HepG2 (cell line): Measurements from ENCODE around the gene APRT. TPM values are rescaled to one million over a fixed set of nuclear protein-coding genes. Genes with fewer than 3 reads are reported as not detected.
A peak's percentile ranks its signal among the peaks of the same experiment; 100 is the strongest.

Experiments
- AHDC1 ChIP-seq: sonication (generic); formaldehyde crosslinking; IDR thresholded peaks from 2 replicates; pipeline ENCODE4 v1.5.1; 2020; ENCODE audit warnings: mild to moderate bottlenecking, missing genetic modification reagents, borderline replicate concordance
- HOXD1 ChIP-seq: sonication (generic); formaldehyde crosslinking; IDR thresholded peaks from 2 replicates; pipeline ENCODE4 v1.5.0; 2020; ENCODE audit warnings: missing genetic modification reagents
- IRF1 ChIP-seq: sonication (generic); formaldehyde crosslinking; IDR thresholded peaks from 2 replicates; pipeline ENCODE4 v1.4.0; 2020; ENCODE audit warnings: low read depth, mild to moderate bottlenecking, missing genetic modification reagents
- JUND ChIP-seq: sonication (generic); formaldehyde crosslinking; IDR thresholded peaks from 2 replicates; pipeline ENCODE4 v1.8.0; 2022; ENCODE audit warnings: mild to moderate bottlenecking, missing genetic modification reagents
- MED1 ChIP-seq: sonication (generic); formaldehyde crosslinking; IDR thresholded peaks from 2 replicates; pipeline ENCODE4 v1.4.0; 2020; ENCODE audit warnings: missing genetic modification reagents
- NR2F1 ChIP-seq, 2 experiments: fragments of 450-650 bp in 1 of 2; formaldehyde crosslinking in 1 of 2; IDR thresholded peaks; 2 replicates each; pipeline versions ENCODE4 v1.5.0 to v1.6.1; 2016 to 2020; ENCODE audit warnings: mild to moderate bottlenecking in 1 of 2, missing compliant biosample characterization in 1 of 2, missing genetic modification reagents in 1 of 2, moderate library complexity in 1 of 2
- PCBP2 ChIP-seq: fragments of 200-400 bp; formaldehyde crosslinking; optimal IDR thresholded peaks from 2 replicates; pipeline ENCODE3; 2018; ENCODE audit warnings: low read length, low read depth; ENCODE audit not compliant: poor library complexity, severe bottlenecking
- TARDBP ChIP-seq: sonication (generic); formaldehyde crosslinking; IDR thresholded peaks from 2 replicates; pipeline ENCODE4 v1.8.0; 2022; ENCODE audit warnings: mild to moderate bottlenecking, missing genetic modification reagents
- TP53 ChIP-seq: sonication (generic); formaldehyde crosslinking; conservative IDR thresholded peaks from 2 replicates; pipeline ENCODE4 v1.4.0; 2020; ENCODE audit warnings: missing genetic modification reagents
- UBTF ChIP-seq: sonication (generic); formaldehyde crosslinking; IDR thresholded peaks from 2 replicates; pipeline ENCODE4 v1.4.0; 2020; ENCODE audit warnings: mild to moderate bottlenecking, missing genetic modification reagents
- XRCC5 ChIP-seq: fragments of 200-400 bp; formaldehyde crosslinking; optimal IDR thresholded peaks from 2 replicates; pipeline ENCODE3; 2017; ENCODE audit warnings: mild to moderate bottlenecking, low read length
- ZBTB14 ChIP-seq: sonication (generic); formaldehyde crosslinking; IDR thresholded peaks from 2 replicates; pipeline ENCODE4 v1.4.0; 2020; ENCODE audit warnings: missing genetic modification reagents
- ZNF550 ChIP-seq: sonication (generic); formaldehyde crosslinking; IDR thresholded peaks from 2 replicates; pipeline ENCODE4 v1.4.0; 2020; ENCODE audit warnings: mild to moderate bottlenecking, missing genetic modification reagents, borderline replicate concordance
- ZNF629 ChIP-seq: sonication (generic); formaldehyde crosslinking; conservative IDR thresholded peaks from 2 replicates; pipeline ENCODE4 v1.5.0; 2020; ENCODE audit warnings: missing genetic modification reagents
- ZNF710 ChIP-seq: sonication (generic); formaldehyde crosslinking; IDR thresholded peaks from 2 replicates; pipeline ENCODE4 v1.5.0; 2020; ENCODE audit warnings: mild to moderate bottlenecking, missing genetic modification reagents, borderline replicate concordance
- ZNF841 ChIP-seq: sonication (generic); formaldehyde crosslinking; IDR thresholded peaks from 2 replicates; pipeline ENCODE4 v1.8.1; 2023; ENCODE audit warnings: missing genetic modification reagents, borderline replicate concordance
- polyA plus RNA-seq, 8 experiments: library from polyadenylated mRNA; depleted of rRNA in 3 of 8; stranded (reverse) in 7 of 8; unstranded in 1 of 8; fragments of >200 nt; fragmentation: Illumina TruSeq in 4 of 8; extraction: Trizol in 4 of 8; gene quantifications; 2 replicates each; pipeline versions ENCODE4 v1.2.1 to v1.2.3, GENCODE V29; 2011 to 2016; ENCODE audit warnings: low read depth in 4 of 8, missing spikeins in 1 of 8, mixed read lengths in 1 of 8; ENCODE audit not compliant: insufficient read depth in 1 of 8
- total RNA-seq, 5 experiments: library from RNA; depleted of rRNA; stranded (reverse); fragments of >200 nt; fragmentation: Illumina TruSeq; extraction: Trizol; gene quantifications; 2 replicates each; pipeline ENCODE4 v1.2.3, GENCODE V29; 2016; ENCODE audit warnings: low read depth in 1 of 5

The APRT gene
- total and polyA plus RNA-seq, 2 of the 13 experiments (the other 11 are each of a cell fraction or from before 2014, with no cell fraction given), result 155 to 242 TPM

- TF ChIP-seq ZBTB14 (CRISPR knock-in tag) (no peak), ZNF629 (CRISPR knock-in tag) (peak; percentile 62; the same call in 1 of the 2 replicates), UBTF (CRISPR knock-in tag) (0 out of 2 replicates have a peak, but pooled peaks have one; percentile 43), JUND (CRISPR knock-in tag) (no peak), TARDBP (peak; percentile 40; the same call in 1 of the 2 replicates), MED1 (CRISPR knock-in tag) (peak; percentile 52; the same call in 1 of the 2 replicates), ZNF710 (CRISPR knock-in tag) (no peak), TP53 (CRISPR knock-in tag) (no peak), IRF1 (CRISPR knock-in tag) (no peak), PCBP2 (no peak), ZNF550 (CRISPR knock-in tag) (no peak), AHDC1 (CRISPR knock-in tag) (no peak), HOXD1 (CRISPR knock-in tag) (no peak), ZNF841 (no peak), NR2F1 (CRISPR knock-in tag; IDR thresholded peaks at IDR 0.05) (no peak), XRCC5 (peak; percentile 48)
These were observed 24.0 kb downstream of the APRT start (continued) for GRCh38 chr16:88787579-88788314.
